ENCODE data around the gene CRY2.

CRY2 gene

DNA sequence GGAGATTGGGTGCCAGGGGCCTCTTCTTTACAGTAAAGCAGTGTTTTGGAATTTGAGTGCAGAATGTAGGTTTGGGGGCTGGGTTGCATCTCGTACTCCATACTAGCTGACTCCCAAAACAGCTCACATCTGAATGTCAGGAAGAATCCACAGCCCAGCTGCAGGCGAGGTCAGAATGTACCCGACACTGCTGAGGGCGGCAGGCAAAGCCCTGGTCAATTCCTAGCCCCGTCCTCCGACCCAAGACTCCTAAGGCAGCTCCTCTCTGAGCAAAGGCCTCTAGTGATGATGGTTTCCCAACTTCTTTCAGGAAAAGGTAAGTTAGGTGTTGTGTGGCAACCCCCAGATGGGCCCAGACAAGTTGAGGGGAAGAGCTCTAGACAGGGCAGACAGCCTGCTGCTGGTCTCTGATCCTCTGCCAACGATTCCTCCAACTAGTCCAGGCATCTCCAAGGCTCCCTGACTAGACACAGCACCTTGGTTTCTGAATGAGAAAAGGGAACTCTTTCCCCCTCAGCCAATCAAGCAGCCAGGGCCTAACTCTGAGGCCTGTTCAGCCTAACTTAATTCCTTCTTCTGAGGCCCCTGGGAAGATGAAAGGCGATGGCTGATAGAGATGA, 83.8 kb downstream of the CRY2 start:
- no peak for DNase-seq (ENCODE audit: low read depth)

DNA sequence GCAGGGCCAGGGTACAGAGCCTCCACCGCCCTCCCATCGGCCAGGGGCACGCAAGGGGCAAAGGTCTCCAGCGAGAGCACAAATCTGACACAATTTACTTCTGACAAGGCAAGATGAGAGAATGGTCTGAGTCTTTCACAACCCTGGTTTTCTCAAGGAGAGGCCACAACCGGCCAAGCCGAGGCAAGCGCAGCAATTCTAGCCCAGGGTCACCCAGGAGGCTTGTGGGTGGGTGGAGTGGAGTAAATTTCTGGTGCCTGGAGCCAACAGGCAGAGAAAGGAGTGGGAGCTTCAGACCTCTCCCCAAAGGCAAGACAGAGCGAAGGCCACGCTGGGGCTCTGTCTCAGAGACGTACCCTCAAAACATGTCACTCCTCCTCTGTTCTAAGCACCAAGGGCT, 84.5 kb downstream of the CRY2 start:
- no peak for DNase-seq (ENCODE audit: low read depth)

DNA sequence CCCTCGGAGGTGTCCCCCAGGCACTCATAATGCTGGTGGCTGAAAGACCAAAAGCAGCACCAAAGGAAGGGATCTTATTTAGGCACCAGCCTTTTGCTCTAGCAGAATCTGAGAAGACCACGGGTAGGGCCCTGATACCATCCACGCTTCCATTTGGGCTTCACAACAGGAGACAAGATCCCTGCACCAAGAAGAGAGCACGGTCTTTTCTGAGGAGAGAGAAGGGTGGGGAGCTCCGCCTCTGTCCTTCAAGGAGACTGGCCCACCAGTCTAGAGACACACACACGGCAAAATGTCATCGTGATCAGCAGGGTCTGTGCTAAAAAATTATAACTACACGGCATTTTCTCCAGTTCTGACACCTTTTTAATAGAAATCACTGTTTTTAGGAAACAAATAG, 84.9 kb downstream of the CRY2 start:
- no peak for DNase-seq (ENCODE audit: low read depth)

All from T follicular helper cell (primary cell).